Measurements from ENCODE around the gene SPTLC3.

SPTLC3 gene

GRCh38 chr20:13006825-13007224 is 1.9 kb upstream of the SPTLC3 start:
- TF ChIP-seq CTCF (IDR thresholded peaks at IDR 0.05; ENCODE audit: insufficient read depth, missing control alignments) = no peak
- DNase-seq (ENCODE audit: insufficient read length, low spot score) = no peak
- FAIRE-seq = no peak

- FAIRE-seq (no peak), DNase-seq (ENCODE audit: insufficient read length, low spot score) (no peak)
- TF ChIP-seq CTCF (IDR thresholded peaks at IDR 0.05; ENCODE audit: insufficient read depth, missing control alignments) = no peak
Observed at GRCh38 chr20:13007596-13007995, 1.2 kb upstream of the SPTLC3 start.

- no peak for FAIRE-seq
- DNase-seq (ENCODE audit: insufficient read length, low spot score) = no peak
- TF ChIP-seq CTCF (IDR thresholded peaks at IDR 0.05; ENCODE audit: insufficient read depth, missing control alignments) = no peak
Observed at GRCh38 chr20:13009682-13010406, 1.1 kb downstream of the SPTLC3 start.

- TF ChIP-seq CTCF (IDR thresholded peaks at IDR 0.05; ENCODE audit: insufficient read depth, missing control alignments) = no peak
- FAIRE-seq = no peak
- no peak for DNase-seq (ENCODE audit: insufficient read length, low spot score)
Observed at GRCh38 chr20:13012886-13013285, 4.1 kb downstream of the SPTLC3 start.

- no peak for FAIRE-seq
- no peak for DNase-seq (ENCODE audit: insufficient read length, low spot score)
- no peak for TF ChIP-seq CTCF (IDR thresholded peaks at IDR 0.05; ENCODE audit: insufficient read depth, missing control alignments)
Observed at GRCh38 chr20:13013411-13013810, 4.6 kb downstream of the SPTLC3 start.

GRCh38 chr20:13017235-13017634 is 8.5 kb downstream of the SPTLC3 start:
- FAIRE-seq = no peak
- TF ChIP-seq CTCF (IDR thresholded peaks at IDR 0.05; ENCODE audit: insufficient read depth, missing control alignments) = no peak
- DNase-seq (ENCODE audit: insufficient read length, low spot score) = no peak

- no peak for FAIRE-seq
- TF ChIP-seq CTCF (IDR thresholded peaks at IDR 0.05; ENCODE audit: insufficient read depth, missing control alignments) = no peak
- no peak for DNase-seq (ENCODE audit: insufficient read length, low spot score)
Observed at GRCh38 chr20:13017883-13018535, 9.2 kb downstream of the SPTLC3 start.
